HCT116 (cell line): ENCODE measurements around the gene PAGE4.

Source experiments
- EGR1 ChIP-seq: IDR thresholded peaks from 2 replicates; pipeline ENCODE4 v1.6.1; 2012; ENCODE audit warnings: low read depth
- POLR2A ChIP-seq: IDR thresholded peaks from 2 replicates; pipeline ENCODE4 v1.7.0; 2011; ENCODE audit warnings: borderline replicate concordance; ENCODE audit not compliant: insufficient read depth, insufficient read length; ENCODE audit errors: extremely low read depth
- RAD21 ChIP-seq: IDR thresholded peaks from 2 replicates; pipeline ENCODE4 v1.6.1; 2012; ENCODE audit warnings: low read depth, mild to moderate bottlenecking
- ZNF274 ChIP-seq: fragments of 200-500 bp; sonication (Bioruptor generic); IDR thresholded peaks from 2 replicates; pipeline ENCODE4 v1.6.1; 2014; ENCODE audit warnings: mild to moderate bottlenecking, low read depth, low read length, inconsistent platforms
- TF ChIP-seq, protein P1 (sequence below): IDR thresholded peaks from 2 replicates; pipeline ENCODE4 v1.6.1; 2012; ENCODE audit warnings: low read depth
- TF ChIP-seq, protein P2 (sequence below), 3 experiments: fragments of 200-600 bp in 1 of 3; sonication (generic) in 1 of 3; IDR thresholded peaks in 2 of 3; conservative IDR thresholded peaks in 1 of 3; 2 replicates each; pipeline ENCODE4 v1.5.1; 2012 to 2017; ENCODE audit warnings: low read depth in 2 of 3, low read length in 2 of 3, antibody characterized with exemption in 1 of 3, borderline replicate concordance in 1 of 3, control low read depth in 1 of 3, mild to moderate bottlenecking in 1 of 3, mixed read lengths in 1 of 3, mixed run types in 1 of 3, moderate library complexity in 1 of 3; ENCODE audit not compliant: insufficient read depth in 1 of 3
- TF ChIP-seq, protein P3 (sequence below): IDR thresholded peaks from 2 replicates; pipeline ENCODE4 v1.6.1; 2012

DNA sequence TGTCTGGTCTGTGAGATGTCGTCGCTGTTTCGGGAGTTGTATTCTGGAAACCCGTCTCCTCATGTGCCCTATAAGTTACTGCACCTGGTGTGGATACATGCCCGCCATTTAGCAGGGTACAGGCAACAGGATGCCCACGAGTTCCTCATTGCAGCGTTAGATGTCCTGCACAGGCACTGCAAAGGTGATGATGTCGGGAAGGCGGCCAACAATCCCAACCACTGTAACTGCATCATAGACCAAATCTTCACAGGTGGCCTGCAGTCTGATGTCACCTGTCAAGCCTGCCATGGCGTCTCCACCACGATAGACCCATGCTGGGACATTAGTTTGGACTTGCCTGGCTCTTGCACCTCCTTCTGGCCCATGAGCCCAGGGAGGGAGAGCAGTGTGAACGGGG lies 51.6 kb downstream of the PAGE4 start:
- TF ChIP-seq EGR1 = no peak
- TF ChIP-seq, protein P1, sequence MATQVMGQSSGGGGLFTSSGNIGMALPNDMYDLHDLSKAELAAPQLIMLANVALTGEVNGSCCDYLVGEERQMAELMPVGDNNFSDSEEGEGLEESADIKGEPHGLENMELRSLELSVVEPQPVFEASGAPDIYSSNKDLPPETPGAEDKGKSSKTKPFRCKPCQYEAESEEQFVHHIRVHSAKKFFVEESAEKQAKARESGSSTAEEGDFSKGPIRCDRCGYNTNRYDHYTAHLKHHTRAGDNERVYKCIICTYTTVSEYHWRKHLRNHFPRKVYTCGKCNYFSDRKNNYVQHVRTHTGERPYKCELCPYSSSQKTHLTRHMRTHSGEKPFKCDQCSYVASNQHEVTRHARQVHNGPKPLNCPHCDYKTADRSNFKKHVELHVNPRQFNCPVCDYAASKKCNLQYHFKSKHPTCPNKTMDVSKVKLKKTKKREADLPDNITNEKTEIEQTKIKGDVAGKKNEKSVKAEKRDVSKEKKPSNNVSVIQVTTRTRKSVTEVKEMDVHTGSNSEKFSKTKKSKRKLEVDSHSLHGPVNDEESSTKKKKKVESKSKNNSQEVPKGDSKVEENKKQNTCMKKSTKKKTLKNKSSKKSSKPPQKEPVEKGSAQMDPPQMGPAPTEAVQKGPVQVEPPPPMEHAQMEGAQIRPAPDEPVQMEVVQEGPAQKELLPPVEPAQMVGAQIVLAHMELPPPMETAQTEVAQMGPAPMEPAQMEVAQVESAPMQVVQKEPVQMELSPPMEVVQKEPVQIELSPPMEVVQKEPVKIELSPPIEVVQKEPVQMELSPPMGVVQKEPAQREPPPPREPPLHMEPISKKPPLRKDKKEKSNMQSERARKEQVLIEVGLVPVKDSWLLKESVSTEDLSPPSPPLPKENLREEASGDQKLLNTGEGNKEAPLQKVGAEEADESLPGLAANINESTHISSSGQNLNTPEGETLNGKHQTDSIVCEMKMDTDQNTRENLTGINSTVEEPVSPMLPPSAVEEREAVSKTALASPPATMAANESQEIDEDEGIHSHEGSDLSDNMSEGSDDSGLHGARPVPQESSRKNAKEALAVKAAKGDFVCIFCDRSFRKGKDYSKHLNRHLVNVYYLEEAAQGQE = no peak
- TF ChIP-seq, protein P2, sequence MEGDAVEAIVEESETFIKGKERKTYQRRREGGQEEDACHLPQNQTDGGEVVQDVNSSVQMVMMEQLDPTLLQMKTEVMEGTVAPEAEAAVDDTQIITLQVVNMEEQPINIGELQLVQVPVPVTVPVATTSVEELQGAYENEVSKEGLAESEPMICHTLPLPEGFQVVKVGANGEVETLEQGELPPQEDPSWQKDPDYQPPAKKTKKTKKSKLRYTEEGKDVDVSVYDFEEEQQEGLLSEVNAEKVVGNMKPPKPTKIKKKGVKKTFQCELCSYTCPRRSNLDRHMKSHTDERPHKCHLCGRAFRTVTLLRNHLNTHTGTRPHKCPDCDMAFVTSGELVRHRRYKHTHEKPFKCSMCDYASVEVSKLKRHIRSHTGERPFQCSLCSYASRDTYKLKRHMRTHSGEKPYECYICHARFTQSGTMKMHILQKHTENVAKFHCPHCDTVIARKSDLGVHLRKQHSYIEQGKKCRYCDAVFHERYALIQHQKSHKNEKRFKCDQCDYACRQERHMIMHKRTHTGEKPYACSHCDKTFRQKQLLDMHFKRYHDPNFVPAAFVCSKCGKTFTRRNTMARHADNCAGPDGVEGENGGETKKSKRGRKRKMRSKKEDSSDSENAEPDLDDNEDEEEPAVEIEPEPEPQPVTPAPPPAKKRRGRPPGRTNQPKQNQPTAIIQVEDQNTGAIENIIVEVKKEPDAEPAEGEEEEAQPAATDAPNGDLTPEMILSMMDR (IDR thresholded peaks at IDR 0.05 in 2 of 3, conservative IDR thresholded peaks at IDR 0.05 in 1 of 3; ENCODE audit: borderline replicate concordance in 1 of 3, insufficient read depth in 1 of 3, low read depth in 2 of 3, low read length in 2 of 3) = no peak
- TF ChIP-seq, protein P3, sequence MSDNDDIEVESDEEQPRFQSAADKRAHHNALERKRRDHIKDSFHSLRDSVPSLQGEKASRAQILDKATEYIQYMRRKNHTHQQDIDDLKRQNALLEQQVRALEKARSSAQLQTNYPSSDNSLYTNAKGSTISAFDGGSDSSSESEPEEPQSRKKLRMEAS = no peak
- no peak for TF ChIP-seq RAD21
- no peak for TF ChIP-seq ZNF274
- no peak for TF ChIP-seq POLR2A
